HL-60 (cell line): ENCODE measurements around the gene EIF4B.

ENCODE experiments used
- CTCF ChIP-seq: IDR thresholded peaks from one replicate; pipeline ENCODE4 v1.5.1; 2011; ENCODE audit warnings: low read length, control low read depth, inconsistent platforms; ENCODE audit not compliant: insufficient read depth
- POLR2AphosphoS5 ChIP-seq: IDR thresholded peaks from 2 replicates; pipeline ENCODE4 v1.6.1; 2012; ENCODE audit warnings: low read depth

GRCh38 chr12:53048780-53049401 is 42.6 kb downstream of the EIF4B start:
- TF ChIP-seq CTCF = no peak
- TF ChIP-seq POLR2AphosphoS5 = no peak
